Upper lobe of right lung (tissue), 1 donor: ENCODE data around the gene SLC46A1. TPM values are rescaled to one million over a fixed set of nuclear protein-coding genes. Genes with fewer than 3 reads are reported as not detected.
"Not testable (repeated sequence)": the region's sequence is repeated elsewhere in the genome, so short reads cannot be mapped to it uniquely, and the experiment has no call there.

Experiments
- ATAC-seq: fragments of 200-7000 bp; cut with Tn5 transposase; one replicate; pipeline ENCODE4 v1.9.1; 2020; ENCODE audit warnings: mild to moderate bottlenecking, moderate library complexity
- DNase-seq: peaks from one replicate; pipeline ENCODE4 v3.0.0-alpha.2; 2020
- H3K27ac ChIP-seq: fragments of 200-600 bp; one replicate; pipeline ENCODE4 v1.8.0; 2022
- H3K27me3 ChIP-seq: fragments of 200-600 bp; one replicate; pipeline ENCODE4 v1.8.0; 2022; ENCODE audit warnings: mild to moderate bottlenecking
- H3K36me3 ChIP-seq: fragments of 200-600 bp; one replicate; pipeline ENCODE4 v1.8.0; 2022
- H3K4me1 ChIP-seq: fragments of 200-600 bp; one replicate; pipeline ENCODE4 v1.8.0; 2022
- H3K4me3 ChIP-seq: fragments of 200-600 bp; one replicate; pipeline ENCODE4 v1.8.0; 2022; ENCODE audit warnings: mild to moderate bottlenecking
- H3K9me3 ChIP-seq: fragments of 200-600 bp; one replicate; pipeline ENCODE4 v1.8.0; 2022
- intact Hi-C: fragments of 100-400 bp; cut with DNase I; formaldehyde crosslinking; loops from one replicate; pipeline ENCODE4 v1.11.0; 2022
- total RNA-seq: library from RNA; stranded (reverse); fragmentation: NEBNext Ultra II Directional; extraction: Animal tissue kit (Norgen Biotek cat#: 25700); gene quantifications from one replicate; pipeline ENCODE4 v1.2.1, GENCODE V29; 2021
- TF ChIP-seq, protein P1 (sequence below): fragments of 200-600 bp; IDR thresholded peaks from one replicate; pipeline ENCODE4 v1.8.0; 2022; ENCODE audit warnings: antibody characterized with exemption
- donor health status: DM: no; HTN: yes; CAD: no; lungs with severe emphysema.

SLC46A1 gene
- total RNA-seq, 1 donor from 2014 or later: 17.0 TPM

DNA sequence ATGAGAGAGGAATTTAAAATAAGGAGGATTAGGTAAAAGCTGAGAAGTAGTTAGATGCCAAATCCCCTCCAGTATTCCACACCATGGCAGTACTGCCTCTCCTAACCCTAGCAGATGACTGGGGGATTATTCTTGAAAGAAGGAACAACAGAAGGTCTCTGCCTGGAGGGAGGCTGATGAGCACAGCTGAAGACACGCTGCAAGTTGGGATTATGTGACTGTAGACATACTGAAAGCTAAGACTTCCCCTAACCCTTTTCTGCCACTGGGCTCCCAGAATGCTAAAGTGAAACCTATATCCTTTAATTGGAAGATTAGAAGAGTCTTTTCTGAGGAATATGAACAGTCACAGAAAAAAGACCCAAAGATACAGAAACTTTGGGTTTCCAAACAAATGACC is 27.7 kb upstream of the SLC46A1 start:
- Histone ChIP-seq H3K4me1 (no peaks in the 10 kb centered on the region), H3K4me3 (no peak overlapping the region), H3K36me3 (no peaks in the 10 kb centered on the region), H3K9me3 (no peaks in the 10 kb centered on the region), H3K27ac (no peak overlapping the region), H3K27me3 (peaks cover 6% of the 10 kb centered on the region)
- ATAC-seq (no peak), DNase-seq (no peak)
- intact Hi-C loops: loop anchor here (10.0 kb wide), 1 partner anchor 59 kb away; the partner anchor contains the start of genes SARM1 and VTN
- TF ChIP-seq, protein P1, sequence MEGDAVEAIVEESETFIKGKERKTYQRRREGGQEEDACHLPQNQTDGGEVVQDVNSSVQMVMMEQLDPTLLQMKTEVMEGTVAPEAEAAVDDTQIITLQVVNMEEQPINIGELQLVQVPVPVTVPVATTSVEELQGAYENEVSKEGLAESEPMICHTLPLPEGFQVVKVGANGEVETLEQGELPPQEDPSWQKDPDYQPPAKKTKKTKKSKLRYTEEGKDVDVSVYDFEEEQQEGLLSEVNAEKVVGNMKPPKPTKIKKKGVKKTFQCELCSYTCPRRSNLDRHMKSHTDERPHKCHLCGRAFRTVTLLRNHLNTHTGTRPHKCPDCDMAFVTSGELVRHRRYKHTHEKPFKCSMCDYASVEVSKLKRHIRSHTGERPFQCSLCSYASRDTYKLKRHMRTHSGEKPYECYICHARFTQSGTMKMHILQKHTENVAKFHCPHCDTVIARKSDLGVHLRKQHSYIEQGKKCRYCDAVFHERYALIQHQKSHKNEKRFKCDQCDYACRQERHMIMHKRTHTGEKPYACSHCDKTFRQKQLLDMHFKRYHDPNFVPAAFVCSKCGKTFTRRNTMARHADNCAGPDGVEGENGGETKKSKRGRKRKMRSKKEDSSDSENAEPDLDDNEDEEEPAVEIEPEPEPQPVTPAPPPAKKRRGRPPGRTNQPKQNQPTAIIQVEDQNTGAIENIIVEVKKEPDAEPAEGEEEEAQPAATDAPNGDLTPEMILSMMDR: no peak

DNA sequence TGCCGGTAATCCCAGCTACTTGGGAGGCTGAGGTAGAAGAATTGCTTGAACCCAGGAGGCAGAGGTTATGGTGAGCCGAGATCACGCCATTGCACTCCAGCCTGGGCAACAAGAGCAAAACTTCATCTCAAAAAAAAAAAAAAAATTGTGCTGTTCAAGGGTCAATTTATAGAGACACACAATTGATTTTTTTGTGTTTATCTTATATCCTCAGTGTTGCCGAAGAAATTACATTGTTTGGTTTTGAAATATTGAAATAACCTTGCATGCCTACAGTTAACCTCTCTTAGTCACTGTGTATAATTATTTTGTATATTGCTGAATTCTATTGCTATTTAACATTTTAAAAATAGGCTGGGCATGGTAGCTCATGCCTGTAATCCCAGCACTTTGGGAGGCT is 22.0 kb upstream of the SLC46A1 start:
- intact Hi-C loops, H3K36me3 ChIP-seq, H3K4me3 ChIP-seq, H3K27me3 ChIP-seq, ATAC-seq, H3K9me3 ChIP-seq, DNase-seq, H3K4me1 ChIP-seq, H3K27ac ChIP-seq: not testable (repeated sequence)

DNA sequence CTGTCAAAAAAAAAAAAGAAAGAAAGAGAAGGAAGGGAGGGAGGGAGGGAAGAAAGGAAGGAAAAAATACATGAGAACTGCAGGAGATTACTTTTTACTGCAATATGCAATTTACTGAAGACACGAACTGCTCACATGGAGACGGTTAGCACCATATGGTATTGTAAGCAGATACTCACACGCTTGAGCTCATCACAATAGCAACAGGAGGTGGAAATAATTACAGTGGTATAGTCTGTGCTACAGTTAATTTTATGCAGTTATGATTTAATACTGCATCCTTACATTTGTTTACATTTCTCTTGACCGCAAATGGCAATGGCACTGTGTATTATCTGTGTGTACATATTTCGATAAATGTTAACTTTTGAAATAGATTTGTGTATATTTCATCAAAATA is 21.4 kb upstream of the SLC46A1 start:
- DNase-seq (no peak), ATAC-seq (no peak)
- H3K4me1 ChIP-seq: no peaks in the 10 kb centered on the region
- H3K4me3 ChIP-seq: no peak overlapping the region
- no peaks in the 10 kb centered on the region for H3K9me3 ChIP-seq
- TF ChIP-seq, protein P1: no peak
- intact Hi-C loops: no loop called here
- H3K36me3 ChIP-seq: no peaks in the 10 kb centered on the region
- no peak overlapping the region for H3K27ac ChIP-seq
- peaks cover 6% of the 10 kb centered on the region for H3K27me3 ChIP-seq

DNA sequence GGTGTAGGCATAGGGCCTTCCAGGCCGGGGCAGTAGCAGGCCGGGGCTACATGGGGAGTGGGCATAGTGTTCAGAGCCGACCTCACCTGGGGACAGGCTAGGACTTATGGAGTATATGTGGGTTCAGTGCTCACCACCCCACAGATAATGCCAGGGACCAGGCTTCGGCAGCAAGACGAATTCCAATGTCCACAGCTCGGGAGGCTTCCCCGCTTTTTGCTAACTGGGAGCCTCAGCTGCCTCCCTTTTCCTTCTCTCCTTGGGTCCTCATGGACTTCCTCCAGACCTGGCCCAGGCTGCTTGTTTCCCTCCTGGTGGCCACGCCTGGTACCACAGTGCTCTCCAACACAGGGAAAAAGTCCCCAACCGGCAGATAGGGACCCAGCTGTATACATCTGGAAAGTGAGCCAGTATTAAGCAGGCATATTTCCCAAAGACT is 20.1 kb upstream of the SLC46A1 start:
- ATAC-seq (peak; percentile 73), DNase-seq (no peak)
- intact Hi-C loops: no loop called here
- H3K27me3 ChIP-seq: peaks cover under 1% of the 10 kb centered on the region
- H3K9me3 ChIP-seq: no peaks in the 10 kb centered on the region
- no peak overlapping the region for H3K27ac ChIP-seq
- TF ChIP-seq, protein P1: peak; percentile 33
- H3K36me3 ChIP-seq: no peaks in the 10 kb centered on the region
- no peaks in the 10 kb centered on the region for H3K4me1 ChIP-seq
- no peak overlapping the region for H3K4me3 ChIP-seq

DNA sequence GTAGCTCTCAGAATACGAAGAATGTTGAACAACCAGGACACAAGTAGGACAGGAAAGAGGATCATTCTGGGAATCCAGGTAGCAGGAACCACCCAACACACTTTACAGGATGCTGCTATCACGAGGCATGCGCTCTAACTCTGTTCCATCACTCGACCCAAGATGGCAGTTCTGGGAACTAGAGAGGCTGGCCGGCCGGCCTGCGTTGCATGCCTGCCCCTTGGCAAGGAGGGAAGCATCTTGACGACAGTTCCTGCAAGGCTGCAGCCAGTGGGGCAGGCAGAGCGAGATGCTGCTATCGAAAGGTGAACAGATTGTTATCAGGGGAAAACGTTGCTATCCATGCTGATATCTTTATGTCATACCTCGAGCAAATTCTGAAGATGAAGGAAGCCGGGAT is 19.2 kb upstream of the SLC46A1 start:
- H3K4me3 ChIP-seq: no peak overlapping the region
- TF ChIP-seq, protein P1: no peak
- no peaks in the 10 kb centered on the region for H3K4me1 ChIP-seq
- H3K36me3 ChIP-seq: no peaks in the 10 kb centered on the region
- no peak overlapping the region for H3K27ac ChIP-seq
- DNase-seq: no peak
- H3K27me3 ChIP-seq: no peaks in the 10 kb centered on the region
- intact Hi-C loops: no loop called here
- no peak for ATAC-seq
- H3K9me3 ChIP-seq: no peaks in the 10 kb centered on the region

DNA sequence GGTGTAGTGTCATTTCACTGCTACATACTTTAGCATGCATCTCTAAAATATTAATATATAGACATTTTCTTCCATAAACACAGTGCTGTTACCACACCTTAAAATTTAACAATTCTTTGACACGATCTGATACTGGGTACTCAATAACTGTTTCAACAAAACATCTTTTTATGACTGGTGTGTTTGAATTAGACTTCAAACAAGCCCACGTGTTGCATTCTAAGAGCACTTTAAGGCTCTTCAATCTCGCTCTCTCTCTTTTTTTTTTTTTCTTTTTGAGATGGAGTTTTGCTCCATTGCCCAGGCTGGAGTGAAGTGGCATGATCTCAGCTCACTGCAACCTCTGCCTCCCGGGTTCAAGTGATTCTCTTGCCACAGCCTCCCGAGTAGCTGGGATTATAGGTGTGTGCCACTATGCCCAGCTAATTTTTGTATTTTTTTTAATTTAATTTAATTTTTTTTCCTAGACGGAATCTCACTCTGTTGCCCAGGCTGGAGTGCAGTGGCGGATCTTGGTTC is 15.8 kb upstream of the SLC46A1 start:
- Histone ChIP-seq H3K36me3 (no peaks in the 10 kb centered on the region), H3K27ac (no peak overlapping the region), H3K27me3 (no peaks in the 10 kb centered on the region), H3K9me3 (no peaks in the 10 kb centered on the region), H3K4me1 (no peaks in the 10 kb centered on the region), H3K4me3 (no peak overlapping the region)
- TF ChIP-seq, protein P1: no peak
- intact Hi-C loops: no loop called here
- ATAC-seq (peak; percentile 65), DNase-seq (no peak)
